Activated T-helper 2 cell treated with anti-CD3 and anti-CD28 coated beads, Interferon-gamma antibody, Interleukin-2, Interleukin-4, amounts not matched to agents 10 μg/mL and 5 μg/mL and 100 μg/mL, durations not matched to agents 14 hours and 24 hours and 36 hours (primary cell): ENCODE results near the gene ZNF780A. TPM values are rescaled to one million over a fixed set of nuclear protein-coding genes. Genes with fewer than 3 reads are reported as not detected.

ENCODE experiments used
- DNase-seq: peaks from one replicate; pipeline ENCODE4 v3.0.0; 2021; ENCODE audit warnings: low spot score
- H3K27ac Mint-ChIP-seq: one replicate; pipeline ENCODE4 v1.8.0; 2021; ENCODE audit warnings: mixed read lengths
- H3K27me3 Mint-ChIP-seq: one replicate; pipeline ENCODE4 v1.8.0; 2021; ENCODE audit warnings: low read depth, mixed read lengths
- H3K36me3 Mint-ChIP-seq: one replicate; pipeline ENCODE4 v1.8.0; 2021; ENCODE audit warnings: low read depth, mixed read lengths
- H3K4me1 Mint-ChIP-seq: one replicate; pipeline ENCODE4 v1.8.0; 2021; ENCODE audit warnings: low read depth, mixed read lengths
- H3K4me3 Mint-ChIP-seq: one replicate; pipeline ENCODE4 v1.8.0; 2021; ENCODE audit warnings: low read depth, mild to moderate bottlenecking, moderate library complexity, mixed read lengths
- H3K9me3 Mint-ChIP-seq: one replicate; pipeline ENCODE4 v1.8.0; 2021; ENCODE audit warnings: mixed read lengths
- intact Hi-C: fragments of 100-400 bp; cut with micrococcal nuclease; formaldehyde crosslinking; loops from one replicate; pipeline ENCODE4 v1.15.1; 2023
- total RNA-seq: library from RNA; stranded (reverse); gene quantifications from 2 replicates; pipeline ENCODE4 v1.2.3, GENCODE V29; 2022

Gene ZNF780A
- total RNA-seq, 1 donor from 2014 or later = 19.9 TPM

GRCh38 chr19:40025938-40026596 is 64.7 kb downstream of the ZNF780A start:
- no peak overlapping the region for H3K4me3 Mint-ChIP-seq
- no peak for DNase-seq
- peaks cover 83% of the 10 kb centered on the region for H3K9me3 Mint-ChIP-seq
- peaks cover 24% of the 10 kb centered on the region for H3K36me3 Mint-ChIP-seq
- no peak overlapping the region for H3K27ac Mint-ChIP-seq
- no peaks in the 10 kb centered on the region for H3K27me3 Mint-ChIP-seq
- no peaks in the 10 kb centered on the region for H3K4me1 Mint-ChIP-seq
- intact Hi-C loops = no loop called here

GRCh38 chr19:40023969-40024368 is 66.8 kb downstream of the ZNF780A start:
- Mint-ChIP-seq H3K4me1 (no peaks in the 10 kb centered on the region), H3K27ac (no peak overlapping the region), H3K36me3 (peaks cover 12% of the 10 kb centered on the region), H3K27me3 (no peaks in the 10 kb centered on the region), H3K9me3 (peaks cover 85% of the 10 kb centered on the region), H3K4me3 (no peak overlapping the region)
- DNase-seq = no peak
- intact Hi-C loops = no loop called here

Other genes with a start within 250 kb of the ZNF780A start
- 522 and 547 TPM in 2 replicates for gene FBL, start 244.6 kb downstream of the ZNF780A start, total RNA-seq
- 2.4 and 2.5 TPM in 2 replicates for gene FCGBP, start 156.3 kb downstream of the ZNF780A start, total RNA-seq
- gene PSMC4, start 119.8 kb downstream of the ZNF780A start, total RNA-seq = 169 and 174 TPM in 2 replicates
- gene ZNF546, start 93.9 kb downstream of the ZNF780A start, total RNA-seq = 4.6 and 5.2 TPM in 2 replicates
- gene ZNF780B, start 34.7 kb downstream of the ZNF780A start, total RNA-seq = 19.5 and 20.5 TPM in 2 replicates
- gene MAP3K10, start 100.5 kb upstream of the ZNF780A start, total RNA-seq = 20.0 and 21.7 TPM in 2 replicates
- gene TTC9B, start 127.4 kb upstream of the ZNF780A start, total RNA-seq = not detected in 2 replicates
- gene CCNP, start 135.7 kb upstream of the ZNF780A start, total RNA-seq = 0.25 TPM in 1 of 2 replicates, not detected in the other
- 148 and 149 TPM in 2 replicates for gene AKT2, start 194.4 kb upstream of the ZNF780A start, total RNA-seq